H9 (cell line): ENCODE data around the gene USP35. TPM values are rescaled to one million over a fixed set of nuclear protein-coding genes. Genes with fewer than 3 reads are reported as not detected.

Experiments
- DNase-seq: peaks from one replicate; pipeline ENCODE4 v3.0.0-alpha.2; 2017
- H2AFZ ChIP-seq: one replicate; pipeline ENCODE4 v1.6.1; 2013; ENCODE audit warnings: mild to moderate bottlenecking, low read length, control low read depth, moderate library complexity
- H2AK5ac ChIP-seq: 2 replicates; pipeline ENCODE4 v1.6.1; 2013; ENCODE audit warnings: low read length, control low read depth, mixed read lengths; ENCODE audit not compliant: insufficient read length
- H2BK120ac ChIP-seq: one replicate; pipeline ENCODE4 v1.6.1; 2013; ENCODE audit warnings: low read depth, mild to moderate bottlenecking, low read length, control low read depth, inconsistent platforms; ENCODE audit not compliant: poor library complexity, severe bottlenecking
- H2BK12ac ChIP-seq: 2 replicates; pipeline ENCODE4 v1.6.1; 2013; ENCODE audit warnings: low read length, control low read depth, mixed read lengths, low read depth; ENCODE audit not compliant: insufficient read length
- H2BK15ac ChIP-seq: 2 replicates; pipeline ENCODE4 v1.6.1; 2013; ENCODE audit warnings: low read depth, low read length, control low read depth
- H2BK20ac ChIP-seq: one replicate; pipeline ENCODE4 v1.6.1; 2013; ENCODE audit warnings: low read depth, mild to moderate bottlenecking, low read length, control low read depth, inconsistent platforms; ENCODE audit not compliant: poor library complexity, severe bottlenecking
- H2BK5ac ChIP-seq: 2 replicates; pipeline ENCODE4 v1.6.1; 2013; ENCODE audit warnings: low read length, control low read depth, mixed read lengths; ENCODE audit not compliant: insufficient read length
- H3K14ac ChIP-seq: 2 replicates; pipeline ENCODE4 v1.6.1; 2013; ENCODE audit warnings: low read length, control low read depth; ENCODE audit not compliant: insufficient read depth
- H3K18ac ChIP-seq: 2 replicates; pipeline ENCODE4 v1.6.1; 2013; ENCODE audit warnings: low read depth, mild to moderate bottlenecking, mixed read lengths, low read length, control low read depth; ENCODE audit not compliant: insufficient read length
- H3K23ac ChIP-seq: 2 replicates; pipeline ENCODE4 v1.6.1; 2013; ENCODE audit warnings: low read length, control low read depth, mixed read lengths, low read depth; ENCODE audit not compliant: insufficient read length
- H3K23me2 ChIP-seq: 2 replicates; pipeline ENCODE4 v1.6.1; 2013; ENCODE audit warnings: low read depth, mild to moderate bottlenecking, mixed read lengths, low read length, control low read depth; ENCODE audit not compliant: insufficient read length, poor library complexity, severe bottlenecking
- H3K27ac ChIP-seq: 2 replicates; pipeline ENCODE4 v1.5.1; 2013; ENCODE audit warnings: low read length, control low read depth, mixed read lengths, low read depth; ENCODE audit not compliant: insufficient read length
- H3K27me3 ChIP-seq: 2 replicates; pipeline ENCODE4 v1.6.1; 2013; ENCODE audit warnings: low read length, control low read depth, inconsistent platforms; ENCODE audit not compliant: insufficient read depth
- H3K4ac ChIP-seq: 2 replicates; pipeline ENCODE4 v1.6.1; 2013; ENCODE audit warnings: low read depth, mild to moderate bottlenecking, control low read depth, inconsistent platforms, low read length, moderate library complexity
- H3K4me1 ChIP-seq: 2 replicates; pipeline ENCODE4 v1.6.1; 2013; ENCODE audit warnings: low read length, control low read depth, inconsistent platforms; ENCODE audit not compliant: insufficient read depth
- H3K4me2 ChIP-seq: 2 replicates; pipeline ENCODE4 v1.6.1; 2013; ENCODE audit warnings: low read length, control low read depth, mixed read lengths; ENCODE audit not compliant: insufficient read length, insufficient read depth
- H3K56ac ChIP-seq: 2 replicates; pipeline ENCODE4 v1.6.1; 2013; ENCODE audit warnings: low read depth, mild to moderate bottlenecking, mixed read lengths, low read length, control low read depth; ENCODE audit not compliant: insufficient read length
- H3K79me1 ChIP-seq: 2 replicates; pipeline ENCODE4 v1.6.1; 2013; ENCODE audit warnings: low read depth, mild to moderate bottlenecking, moderate library complexity, low read length, control low read depth, inconsistent platforms; ENCODE audit not compliant: insufficient read depth, poor library complexity, severe bottlenecking
- H3K79me2 ChIP-seq: 2 replicates; pipeline ENCODE4 v1.6.1; 2013; ENCODE audit warnings: low read length, control low read depth, inconsistent platforms; ENCODE audit not compliant: insufficient read depth
- H3K9ac ChIP-seq: 2 replicates; pipeline ENCODE4 v1.6.1; 2013; ENCODE audit warnings: low read length, control low read depth, mixed read lengths; ENCODE audit not compliant: insufficient read length; ENCODE audit errors: extremely low read depth
- H3K9me3 ChIP-seq: one replicate; pipeline ENCODE4 v1.6.1; 2013; ENCODE audit warnings: low read depth, low read length, inconsistent platforms; ENCODE audit not compliant: control insufficient read depth
- H3T11ph ChIP-seq: one replicate; pipeline ENCODE4 v1.6.1; 2013; ENCODE audit warnings: mild to moderate bottlenecking, low read length, control low read depth, inconsistent platforms
- H4K20me1 ChIP-seq: one replicate; pipeline ENCODE4 v1.6.1; 2013; ENCODE audit not compliant: control insufficient read depth, insufficient read length, insufficient read depth
- H4K5ac ChIP-seq: 2 replicates; pipeline ENCODE4 v1.6.1; 2013; ENCODE audit warnings: low read depth, mild to moderate bottlenecking, mixed read lengths, low read length, control low read depth; ENCODE audit not compliant: insufficient read length
- H4K8ac ChIP-seq: replicated peaks from 2 replicates; pipeline ENCODE4 v1.6.1; 2013; ENCODE audit warnings: low read length, control low read depth, mixed read lengths, low read depth; ENCODE audit not compliant: insufficient read length
- H4K91ac ChIP-seq: 2 replicates; pipeline ENCODE4 v1.6.1; 2013; ENCODE audit warnings: low read depth, mild to moderate bottlenecking, moderate library complexity, mixed read lengths, low read length, control low read depth; ENCODE audit not compliant: insufficient read length
- H3K27ac Mint-ChIP-seq, 3 experiments: 2 replicates in 2 of 3; 3 replicates in 1 of 3; pipeline ENCODE4 v1.8.0; 2020 to 2021; ENCODE audit warnings: mixed read lengths in 3 of 3, mild to moderate bottlenecking in 1 of 3, moderate library complexity in 1 of 3
- H3K27me3 Mint-ChIP-seq: 2 replicates; pipeline ENCODE4 v1.8.0; 2021; ENCODE audit warnings: low read depth, mild to moderate bottlenecking, moderate library complexity, mixed read lengths
- H3K36me3 Mint-ChIP-seq, 3 experiments: 2 replicates in 2 of 3; 3 replicates in 1 of 3; pipeline ENCODE4 v1.8.0; 2020 to 2021; ENCODE audit warnings: low read depth in 3 of 3, mixed read lengths in 3 of 3; ENCODE audit not compliant: insufficient read depth in 1 of 3
- H3K4me1 Mint-ChIP-seq, 2 experiments: 2 replicates each; pipeline ENCODE4 v1.8.0; 2020; ENCODE audit warnings: mixed read lengths in 2 of 2
- H3K4me3 Mint-ChIP-seq, 2 experiments: 2 replicates in 1 of 2; 3 replicates in 1 of 2; pipeline ENCODE4 v1.8.0; 2020 to 2021; ENCODE audit warnings: mild to moderate bottlenecking in 2 of 2, mixed read lengths in 2 of 2, moderate library complexity in 1 of 2
- H3K9me3 Mint-ChIP-seq, 2 experiments: 2 replicates in 1 of 2; 3 replicates in 1 of 2; pipeline ENCODE4 v1.8.0; 2020; ENCODE audit warnings: mild to moderate bottlenecking in 2 of 2, mixed read lengths in 2 of 2, moderate library complexity in 1 of 2
- CTCF ChIP-seq: fragments of 200-600 bp; sonication (generic); conservative IDR thresholded peaks from 3 replicates; pipeline ENCODE4 v1.8.0; 2021; ENCODE audit warnings: antibody characterized with exemption, mild to moderate bottlenecking
- WGBS: extraction: QIAGEN DNeasy Blood & Tissue Kit; methylation state at CpG from one replicate; pipeline ENCODE4 v1.1.7; 2013; ENCODE audit warnings: missing lambda C conversion rate, low lambda C conversion rate, mixed read lengths; ENCODE audit not compliant: insufficient read length; ENCODE audit errors: extremely low coverage; 5-methylcytosine and 5-hydroxymethylcytosine counted together
- total RNA-seq: library from RNA; stranded (reverse); gene quantifications from 2 replicates; pipeline ENCODE4 v1.2.1, GENCODE V29; 2021

USP35 gene
- total RNA-seq, 1 experiment from 2014 or later = 6.8 TPM

- no peaks in the 10 kb centered on the region for H3K4me1 ChIP-seq
- Mint-ChIP-seq H3K9me3 (no peaks in the 10 kb centered on the region), H3K27ac (no peak overlapping the region), H3K4me1 (no peaks in the 10 kb centered on the region), H3K36me3 (peaks cover 0 to 19% (median 15%) of the 10 kb centered on the region in 3 experiments; a peak in 4 of 7 replicates), H3K27me3 (no peaks in the 10 kb centered on the region), H3K4me3 (no peak overlapping the region)
- H3K79me1 ChIP-seq = no peaks in the 10 kb centered on the region
- H3K56ac ChIP-seq = no peak overlapping the region
- H3K27ac ChIP-seq = no peak overlapping the region
- no peak overlapping the region for H2BK15ac ChIP-seq
- no peak overlapping the region for H3K18ac ChIP-seq
- H4K5ac ChIP-seq = no peak overlapping the region
- H2AFZ ChIP-seq = no peak overlapping the region
- no peak overlapping the region for H3K4ac ChIP-seq
- no peaks in the 10 kb centered on the region for H3K27me3 ChIP-seq
- no peak overlapping the region for H3K9ac ChIP-seq
- H3K79me2 ChIP-seq = no peaks in the 10 kb centered on the region
- no peak overlapping the region for H4K8ac ChIP-seq
- H3K9me3 ChIP-seq = no peaks in the 10 kb centered on the region
- no CpG with 5 or more reads among the region's 9 CpGs for WGBS
- H2AK5ac ChIP-seq = no peak overlapping the region
- no peak overlapping the region for H3K14ac ChIP-seq
- H3K23me2 ChIP-seq = no peaks in the 10 kb centered on the region
- no peak overlapping the region for H2BK120ac ChIP-seq
- peak; percentile 12 for DNase-seq
- no peak overlapping the region for H2BK5ac ChIP-seq
- no peak overlapping the region for H2BK20ac ChIP-seq
- H3T11ph ChIP-seq = no peak overlapping the region
- no peak overlapping the region for H4K91ac ChIP-seq
- no peak overlapping the region for H2BK12ac ChIP-seq
- no peak for TF ChIP-seq CTCF
- H4K20me1 ChIP-seq = no peaks in the 10 kb centered on the region
- H3K4me2 ChIP-seq = no peak overlapping the region
- H3K23ac ChIP-seq = no peak overlapping the region
These were observed 34.7 kb downstream of the USP35 start for GRCh38 chr11:78223320-78223954.
